Mesendoderm (in vitro differentiated cells): ENCODE data around the gene VWA2.

ENCODE experiments used
- DNase-seq: peaks from one replicate; pipeline ENCODE4 v3.0.0; 2013
- H2AK5ac ChIP-seq: 2 replicates; pipeline ENCODE4 v1.6.1; 2013; ENCODE audit warnings: low read length, inconsistent platforms
- H2BK120ac ChIP-seq: 2 replicates; pipeline ENCODE4 v1.6.1; 2013; ENCODE audit warnings: low read depth, mild to moderate bottlenecking, low read length, moderate library complexity, mixed read lengths
- H2BK15ac ChIP-seq: replicated peaks from 2 replicates; pipeline ENCODE4 v1.6.1; 2013; ENCODE audit warnings: low read depth, mild to moderate bottlenecking, moderate library complexity
- H2BK5ac ChIP-seq: 2 replicates; pipeline ENCODE4 v1.6.1; 2013; ENCODE audit warnings: low read length, inconsistent platforms
- H3K18ac ChIP-seq: 2 replicates; pipeline ENCODE4 v1.6.1; 2013; ENCODE audit warnings: mild to moderate bottlenecking, low read length, mixed read lengths
- H3K23ac ChIP-seq: one replicate; pipeline ENCODE4 v1.6.1; 2013; ENCODE audit warnings: low read length
- H3K27ac ChIP-seq: 2 replicates; pipeline ENCODE4 v1.5.1; 2013; ENCODE audit warnings: low read depth, mild to moderate bottlenecking, inconsistent platforms, low read length, moderate library complexity
- H3K27me3 ChIP-seq: 2 replicates; pipeline ENCODE4 v1.6.1; 2013; ENCODE audit warnings: low read length, control low read depth, mild to moderate bottlenecking, inconsistent platforms; ENCODE audit not compliant: insufficient read depth, poor library complexity
- H3K36me3 ChIP-seq: 2 replicates; pipeline ENCODE4 v1.6.1; 2013; ENCODE audit warnings: low read length, inconsistent platforms; ENCODE audit not compliant: control insufficient read depth, insufficient read depth
- H3K4ac ChIP-seq: one replicate; pipeline ENCODE4 v1.6.1; 2013; ENCODE audit warnings: low read depth, mild to moderate bottlenecking, low read length, moderate library complexity
- H3K4me1 ChIP-seq: 2 replicates; pipeline ENCODE4 v1.6.1; 2013; ENCODE audit warnings: low read depth, low read length, inconsistent platforms; ENCODE audit not compliant: control insufficient read depth
- H3K4me2 ChIP-seq: 2 replicates; pipeline ENCODE4 v1.6.1; 2013; ENCODE audit warnings: low read length
- H3K4me3 ChIP-seq: 2 replicates; pipeline ENCODE4 v1.5.1; 2013; ENCODE audit warnings: mild to moderate bottlenecking, low read length
- H3K56ac ChIP-seq: one replicate; pipeline ENCODE4 v1.6.1; 2013; ENCODE audit warnings: low read length
- H3K79me1 ChIP-seq: 2 replicates; pipeline ENCODE4 v1.6.1; 2013; ENCODE audit warnings: low read length, inconsistent platforms
- H3K79me2 ChIP-seq: 2 replicates; pipeline ENCODE4 v1.6.1; 2013; ENCODE audit warnings: mild to moderate bottlenecking, low read length; ENCODE audit not compliant: control insufficient read depth, insufficient read depth
- H3K9ac ChIP-seq: 2 replicates; pipeline ENCODE4 v1.6.1; 2013; ENCODE audit warnings: low read length, inconsistent platforms
- H4K5ac ChIP-seq: one replicate; pipeline ENCODE4 v1.6.1; 2013; ENCODE audit warnings: low read length
- H4K8ac ChIP-seq: one replicate; pipeline ENCODE4 v1.6.1; 2013; ENCODE audit warnings: low read depth, mild to moderate bottlenecking, control low read depth, low read length, moderate library complexity
- WGBS: extraction: QIAGEN DNeasy Blood & Tissue Kit; methylation state at CpG from one replicate; pipeline ENCODE4 v1.1.7; 2013; ENCODE audit warnings: low lambda C conversion rate, missing lambda C conversion rate; ENCODE audit not compliant: insufficient coverage; ENCODE audit errors: extremely low coverage; 5-methylcytosine and 5-hydroxymethylcytosine counted together

The VWA2 gene

GRCh38 chr10:114281461-114281860 lies 42.4 kb downstream of the VWA2 start:
- Histone ChIP-seq H3K23ac (no peak overlapping the region), H3K4me2 (no peak overlapping the region), H3K4ac (no peak overlapping the region), H4K5ac (no peak overlapping the region), H2BK120ac (no peak overlapping the region), H2AK5ac (no peak overlapping the region), H3K56ac (no peak overlapping the region), H3K79me1 (no peaks in the 10 kb centered on the region), H2BK15ac (no peak overlapping the region), H3K79me2 (no peaks in the 10 kb centered on the region), H4K8ac (no peak overlapping the region), H3K27ac (no peak overlapping the region), H3K27me3 (no peaks in the 10 kb centered on the region), H3K36me3 (no peaks in the 10 kb centered on the region), H3K18ac (no peak overlapping the region), H2BK5ac (no peak overlapping the region), H3K4me3 (no peak overlapping the region), H3K4me1 (no peaks in the 10 kb centered on the region), H3K9ac (no peak overlapping the region)
- no CpG with 5 or more reads among the region's 5 CpGs for WGBS
- DNase-seq: peak; percentile 19

GRCh38 chr10:114282526-114282925 lies 43.5 kb downstream of the VWA2 start:
- Histone ChIP-seq H2BK120ac (no peak overlapping the region), H4K5ac (no peak overlapping the region), H3K4me1 (no peaks in the 10 kb centered on the region), H2BK5ac (no peak overlapping the region), H3K79me1 (no peaks in the 10 kb centered on the region), H4K8ac (no peak overlapping the region), H2BK15ac (no peak overlapping the region), H2AK5ac (no peak overlapping the region), H3K23ac (no peak overlapping the region), H3K18ac (no peak overlapping the region), H3K27ac (no peak overlapping the region), H3K27me3 (no peaks in the 10 kb centered on the region), H3K4ac (no peak overlapping the region), H3K4me3 (no peak overlapping the region), H3K36me3 (no peaks in the 10 kb centered on the region), H3K9ac (no peak overlapping the region), H3K4me2 (no peak overlapping the region), H3K56ac (no peak overlapping the region), H3K79me2 (no peaks in the 10 kb centered on the region)
- DNase-seq: no peak
- WGBS: no CpG with 5 or more reads among the region's 2 CpGs

GRCh38 chr10:114283091-114283490 lies 44.0 kb downstream of the VWA2 start:
- H3K79me2 ChIP-seq: no peaks in the 10 kb centered on the region
- H3K23ac ChIP-seq: no peak overlapping the region
- no CpG with 5 or more reads among the region's 10 CpGs for WGBS

GRCh38 chr10:114283535-114284234 lies 44.6 kb downstream of the VWA2 start:
- Histone ChIP-seq H2BK120ac (no peak overlapping the region), H4K5ac (no peak overlapping the region), H3K4me1 (no peaks in the 10 kb centered on the region), H3K79me1 (no peaks in the 10 kb centered on the region), H3K36me3 (no peaks in the 10 kb centered on the region), H2BK15ac (no peak overlapping the region), H2BK5ac (no peak overlapping the region), H3K27ac (no peak overlapping the region), H3K9ac (no peak overlapping the region), H3K79me2 (no peaks in the 10 kb centered on the region), H3K56ac (no peak overlapping the region), H3K27me3 (no peaks in the 10 kb centered on the region), H4K8ac (no peak overlapping the region), H3K4me3 (no peak overlapping the region), H3K23ac (no peak overlapping the region), H3K4ac (no peak overlapping the region), H3K4me2 (no peak overlapping the region), H3K18ac (no peak overlapping the region), H2AK5ac (no peak overlapping the region)
- no CpG with 5 or more reads among the region's 6 CpGs for WGBS
- DNase-seq: no peak

More at GRCh38 chr10:114283091-114283490, 44.0 kb downstream of the VWA2 start:
- Histone ChIP-seq H2AK5ac (no peak overlapping the region), H3K4me3 (no peak overlapping the region), H4K8ac (no peak overlapping the region), H2BK5ac (no peak overlapping the region), H3K4me1 (no peaks in the 10 kb centered on the region), H3K27me3 (no peaks in the 10 kb centered on the region), H2BK15ac (no peak overlapping the region), H3K56ac (no peak overlapping the region), H3K36me3 (no peaks in the 10 kb centered on the region), H4K5ac (no peak overlapping the region), H3K9ac (no peak overlapping the region), H3K4ac (no peak overlapping the region), H2BK120ac (no peak overlapping the region), H3K27ac (no peak overlapping the region), H3K18ac (no peak overlapping the region), H3K4me2 (no peak overlapping the region), H3K79me1 (no peaks in the 10 kb centered on the region)
- no peak for DNase-seq

GRCh38 chr10:114284346-114285071 lies 45.5 kb downstream of the VWA2 start:
- Histone ChIP-seq H3K4me2 (no peak overlapping the region), H4K8ac (no peak overlapping the region), H3K56ac (no peak overlapping the region), H3K9ac (no peak overlapping the region), H3K79me1 (no peaks in the 10 kb centered on the region), H2BK15ac (no peak overlapping the region), H3K4me1 (no peaks in the 10 kb centered on the region), H2BK5ac (no peak overlapping the region), H2BK120ac (no peak overlapping the region), H4K5ac (no peak overlapping the region), H2AK5ac (no peak overlapping the region), H3K36me3 (no peaks in the 10 kb centered on the region), H3K79me2 (no peaks in the 10 kb centered on the region), H3K4me3 (no peak overlapping the region), H3K4ac (no peak overlapping the region), H3K23ac (no peak overlapping the region), H3K27me3 (no peaks in the 10 kb centered on the region), H3K18ac (no peak overlapping the region), H3K27ac (no peak overlapping the region)
- no peak for DNase-seq
- no CpG with 5 or more reads among the region's 13 CpGs for WGBS
